Measurements from ENCODE around the gene SPINT2.
"Not testable (repeated sequence)": the region's sequence is repeated elsewhere in the genome, so short reads cannot be mapped to it uniquely, and the experiment has no call there.

SPINT2 gene

DNA sequence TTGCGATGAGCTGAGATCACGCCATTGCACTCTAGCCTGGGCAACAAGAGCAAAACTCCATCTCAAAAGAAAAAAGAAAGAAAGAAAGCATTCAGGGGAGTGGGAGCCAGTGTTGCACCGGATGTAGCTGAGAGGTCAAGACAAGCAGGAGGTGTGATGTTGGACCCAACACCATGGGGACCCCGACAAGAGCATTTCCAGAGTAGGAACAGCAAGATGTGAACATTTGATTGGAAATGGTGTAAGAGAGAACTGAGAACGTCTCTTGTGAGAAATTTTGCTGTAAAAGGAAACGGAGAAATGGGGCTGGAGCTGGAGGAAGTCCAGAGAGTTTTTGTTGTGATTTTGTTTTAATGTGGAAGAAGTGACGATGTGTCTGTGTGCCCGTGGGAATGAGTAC is 24.6 kb upstream of the SPINT2 start:
- DNase-seq (ENCODE audit: low spot score): no peak

GRCh38 chr19:38243279-38243673 is 21.1 kb upstream of the SPINT2 start:
- DNase-seq (ENCODE audit: low spot score): no peak

DNA sequence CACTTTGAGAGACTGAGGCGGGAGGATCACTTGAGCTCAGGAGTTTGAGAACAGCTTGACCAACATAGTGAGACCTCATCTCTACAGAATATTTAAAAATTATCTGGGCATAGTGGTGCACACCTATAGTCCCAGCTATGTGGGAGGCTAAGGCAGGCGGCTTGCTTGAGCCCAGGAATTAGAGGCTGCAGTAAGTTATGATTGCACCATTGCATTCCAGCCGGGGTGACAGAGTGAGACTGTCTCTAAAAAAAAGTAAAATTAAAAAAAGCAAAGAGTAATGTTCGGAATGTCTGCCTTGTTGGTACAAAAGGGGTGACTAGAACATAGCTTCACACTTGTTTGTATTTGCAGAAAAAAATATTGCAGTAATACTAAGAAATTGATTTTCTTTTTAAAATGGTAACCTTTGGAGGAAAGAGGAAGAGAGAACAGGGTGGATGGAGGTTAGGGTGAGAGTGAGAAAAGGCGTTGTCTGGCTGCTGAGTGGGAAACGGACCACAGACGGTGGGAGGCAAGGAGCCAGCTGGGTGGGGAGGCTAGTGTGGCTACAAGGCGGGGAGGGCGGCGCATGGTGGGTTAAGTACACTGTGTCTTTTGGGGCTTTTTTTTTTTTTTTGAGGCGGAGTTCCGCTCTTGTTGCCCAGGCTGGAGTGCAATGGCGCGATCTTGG is 18.4 kb upstream of the SPINT2 start:
- no peak for DNase-seq (ENCODE audit: low spot score)

- DNase-seq (ENCODE audit: low spot score): no peak
These were observed 17.2 kb upstream of the SPINT2 start for GRCh38 chr19:38247126-38247525.

GRCh38 chr19:38247734-38248268 is 16.6 kb upstream of the SPINT2 start:
- peak; percentile 51 for DNase-seq (ENCODE audit: low spot score)

DNA sequence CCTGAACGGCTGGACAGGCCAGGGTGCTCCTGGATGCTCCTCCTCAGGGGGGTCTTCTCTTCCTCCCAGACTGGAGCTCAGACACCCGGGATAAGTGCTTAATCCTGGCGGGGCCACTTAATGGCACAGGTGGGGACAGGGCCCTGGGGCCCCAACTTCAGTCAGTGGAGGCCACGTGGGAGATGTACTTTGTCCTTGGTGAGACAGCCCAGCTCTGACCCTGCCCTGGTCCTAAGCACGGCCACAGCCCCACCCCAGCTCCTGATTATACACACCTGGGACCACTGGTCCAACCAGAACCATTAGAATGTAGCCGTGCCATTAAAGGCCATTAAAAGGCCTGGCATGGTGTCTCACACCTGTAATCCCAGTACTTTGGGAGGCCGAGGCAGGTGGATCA is 16.0 kb upstream of the SPINT2 start:
- no peak for DNase-seq (ENCODE audit: low spot score)

- no peak for DNase-seq (ENCODE audit: low spot score)
These were observed 13.9 kb upstream of the SPINT2 start for GRCh38 chr19:38250428-38250820.

GRCh38 chr19:38250821-38251563 is 13.4 kb upstream of the SPINT2 start:
- DNase-seq (ENCODE audit: low spot score): peak; percentile 87

DNA sequence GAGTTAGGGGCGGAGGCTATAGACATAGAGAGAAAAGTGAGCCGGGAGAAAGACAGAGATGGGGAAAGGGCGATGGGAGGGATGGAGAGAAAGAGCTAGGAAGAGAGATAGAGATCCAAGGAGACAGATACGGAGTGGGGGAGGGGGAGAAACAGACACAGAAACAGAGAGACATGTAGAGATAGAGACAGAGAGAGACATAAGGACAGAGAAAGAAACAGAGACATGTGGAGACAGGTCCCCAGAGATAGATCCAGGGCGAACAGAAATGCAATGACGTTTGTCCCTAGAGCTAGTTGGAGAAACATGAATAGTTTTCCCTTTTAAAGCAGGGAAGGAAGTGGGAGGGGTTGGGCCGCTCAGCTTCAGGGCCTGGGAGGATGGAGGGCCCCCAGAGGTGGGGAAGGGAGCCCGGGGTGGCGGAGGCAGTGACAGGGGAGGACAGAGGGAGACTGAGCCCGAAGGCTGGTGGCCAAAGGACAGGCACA is 12.8 kb upstream of the SPINT2 start:
- DNase-seq (ENCODE audit: low spot score): peak; percentile 45

GRCh38 chr19:38252385-38252784 is 12.0 kb upstream of the SPINT2 start:
- no peak for DNase-seq (ENCODE audit: low spot score)

GRCh38 chr19:38252941-38253691 is 11.3 kb upstream of the SPINT2 start:
- DNase-seq (ENCODE audit: low spot score): peak; percentile 94

- DNase-seq (ENCODE audit: low spot score): no peak
These were observed 10.6 kb upstream of the SPINT2 start for GRCh38 chr19:38253788-38254187.

GRCh38 chr19:38255383-38256014 is 8.9 kb upstream of the SPINT2 start:
- no peak for DNase-seq (ENCODE audit: low spot score)

DNA sequence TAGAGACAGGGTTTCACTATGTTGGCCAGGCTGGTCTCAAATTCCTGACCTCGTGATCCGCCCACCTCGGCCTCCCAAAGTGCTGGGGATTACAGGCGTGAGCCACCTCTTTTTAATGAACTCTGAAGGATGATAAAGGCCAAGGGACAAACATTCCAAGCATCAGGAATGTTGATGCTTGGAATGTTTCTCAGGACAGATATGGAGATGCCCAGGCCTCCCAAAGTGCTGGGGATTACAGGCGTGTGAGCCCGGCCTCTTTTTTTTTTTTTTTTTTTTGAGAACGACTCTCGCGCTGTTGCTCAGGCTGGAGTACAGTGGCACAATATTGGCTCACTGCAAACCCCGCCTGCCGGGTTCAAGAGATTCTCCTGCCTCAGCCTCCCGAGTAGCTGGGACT is 2.4 kb upstream of the SPINT2 start:
- DNase-seq (ENCODE audit: low spot score): not testable (repeated sequence)

- DNase-seq (ENCODE audit: low spot score): no peak
These were observed 1.6 kb upstream of the SPINT2 start for GRCh38 chr19:38262585-38263268.

DNA sequence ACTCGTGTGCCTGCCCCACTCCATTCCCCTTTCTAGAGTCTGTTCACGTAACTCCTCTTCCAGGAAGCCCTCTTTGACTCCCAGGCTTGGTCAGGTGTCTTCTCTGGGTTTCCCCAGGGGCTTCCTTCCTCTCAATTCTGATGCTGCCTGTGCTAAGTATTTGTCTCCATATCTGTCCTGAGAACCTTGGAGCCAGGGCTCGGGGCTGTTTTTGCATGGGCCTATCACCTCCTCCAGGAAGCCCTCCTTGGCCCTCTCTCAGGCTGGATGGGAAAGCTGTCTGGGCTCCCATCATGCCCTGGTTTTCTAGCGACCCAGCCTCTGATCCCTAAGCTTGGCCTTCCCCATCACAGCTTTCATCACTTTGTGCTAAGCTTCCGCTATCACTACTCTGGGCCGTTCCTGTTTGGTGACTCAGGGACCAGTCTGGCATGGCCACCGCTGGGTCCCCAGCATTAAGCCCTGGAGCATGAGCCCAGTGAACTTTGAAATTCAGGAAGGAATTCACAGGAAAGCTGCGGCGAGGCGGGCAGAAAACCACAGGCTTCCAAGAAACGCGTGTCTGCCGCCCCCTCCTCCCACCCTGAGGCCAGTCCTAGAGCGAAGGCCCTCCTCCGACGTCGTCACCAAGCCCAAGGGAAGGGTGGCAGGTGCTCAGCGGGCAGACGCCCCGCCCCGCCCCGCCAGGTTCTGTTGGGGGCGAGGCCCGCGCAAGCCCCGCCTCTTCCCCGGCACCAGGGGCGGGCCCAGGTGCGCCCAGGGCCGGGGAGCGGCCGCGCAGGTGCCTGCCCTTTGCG is 486 bp upstream of the SPINT2 start:
- no peak for DNase-seq (ENCODE audit: low spot score)

DNA sequence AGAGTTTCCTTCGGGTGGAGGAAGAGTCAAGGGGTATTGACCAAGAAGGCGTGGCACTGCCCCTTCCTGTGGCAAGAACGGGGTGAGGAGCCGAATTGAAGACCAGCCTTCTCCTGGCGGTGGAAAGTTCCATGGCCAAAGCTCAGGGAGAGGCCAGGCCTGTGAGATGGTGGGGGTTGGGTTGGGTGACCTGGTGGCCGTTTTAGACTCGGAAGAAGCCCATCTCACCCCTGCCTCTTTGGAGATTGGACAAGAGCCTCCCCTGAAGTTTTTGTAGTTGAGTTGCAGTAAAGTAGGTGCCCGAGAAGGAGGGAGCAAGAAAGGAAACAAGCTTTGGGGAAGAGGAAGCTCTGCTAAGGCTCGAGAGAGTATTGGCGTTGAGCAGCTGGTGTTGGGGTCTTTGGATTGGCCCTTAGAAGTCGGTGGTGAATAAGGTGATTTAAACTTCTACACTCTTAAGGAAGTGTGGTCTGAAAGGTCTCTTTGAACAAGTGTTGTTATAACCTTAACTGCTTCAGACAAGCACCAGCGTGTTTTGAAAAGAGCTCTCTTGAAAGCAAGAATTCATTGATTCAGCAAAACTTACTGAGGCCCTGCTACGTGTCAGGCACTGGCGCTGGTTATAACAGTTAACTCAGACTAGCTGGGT is 964 bp downstream of the SPINT2 start:
- no peak for DNase-seq (ENCODE audit: low spot score)

- no peak for DNase-seq (ENCODE audit: low spot score)
These were observed 1.6 kb downstream of the SPINT2 start for GRCh38 chr19:38265921-38266429.

DNA sequence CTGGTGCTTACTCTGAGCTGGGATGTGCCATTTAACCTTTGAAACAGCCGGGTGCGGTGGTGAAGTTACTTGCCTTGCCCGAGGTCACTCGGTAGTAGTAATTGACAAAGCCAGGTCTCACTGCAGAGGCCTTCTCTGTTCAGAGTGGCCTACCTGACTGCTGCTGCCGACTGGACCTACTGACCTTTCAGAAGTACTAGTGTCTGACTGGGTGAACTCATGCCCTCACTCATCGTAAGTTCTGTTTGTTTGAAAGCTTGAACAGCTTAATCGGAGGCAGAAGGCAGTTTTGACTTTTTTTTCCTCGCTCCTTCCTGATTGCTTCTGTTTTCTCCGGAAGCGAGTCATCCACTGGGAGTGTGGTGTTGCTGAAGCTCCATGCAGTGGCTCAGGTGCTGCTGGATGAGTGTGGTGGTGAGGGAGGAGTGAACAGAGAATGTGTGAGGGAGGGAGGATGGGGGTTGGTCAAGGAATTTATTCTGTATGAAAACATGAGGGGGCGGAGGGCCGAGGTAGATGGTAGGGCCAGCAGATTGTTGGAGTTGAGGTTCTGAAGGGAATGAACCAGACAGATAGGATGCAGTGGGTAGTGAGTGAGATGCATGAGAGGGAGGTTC is 2.7 kb downstream of the SPINT2 start:
- DNase-seq (ENCODE audit: low spot score): no peak

Measured in Ammon's horn (tissue), 1 donor.